Measurements from ENCODE around the gene MIAT. TPM values are rescaled to one million over a fixed set of nuclear protein-coding genes. Genes with fewer than 3 reads are reported as not detected.
A peak's percentile ranks its signal among the peaks of the same experiment; 100 is the strongest.

The MIAT gene
- total RNA-seq, 1 donor from 2014 or later, result 6.1 TPM

DNA sequence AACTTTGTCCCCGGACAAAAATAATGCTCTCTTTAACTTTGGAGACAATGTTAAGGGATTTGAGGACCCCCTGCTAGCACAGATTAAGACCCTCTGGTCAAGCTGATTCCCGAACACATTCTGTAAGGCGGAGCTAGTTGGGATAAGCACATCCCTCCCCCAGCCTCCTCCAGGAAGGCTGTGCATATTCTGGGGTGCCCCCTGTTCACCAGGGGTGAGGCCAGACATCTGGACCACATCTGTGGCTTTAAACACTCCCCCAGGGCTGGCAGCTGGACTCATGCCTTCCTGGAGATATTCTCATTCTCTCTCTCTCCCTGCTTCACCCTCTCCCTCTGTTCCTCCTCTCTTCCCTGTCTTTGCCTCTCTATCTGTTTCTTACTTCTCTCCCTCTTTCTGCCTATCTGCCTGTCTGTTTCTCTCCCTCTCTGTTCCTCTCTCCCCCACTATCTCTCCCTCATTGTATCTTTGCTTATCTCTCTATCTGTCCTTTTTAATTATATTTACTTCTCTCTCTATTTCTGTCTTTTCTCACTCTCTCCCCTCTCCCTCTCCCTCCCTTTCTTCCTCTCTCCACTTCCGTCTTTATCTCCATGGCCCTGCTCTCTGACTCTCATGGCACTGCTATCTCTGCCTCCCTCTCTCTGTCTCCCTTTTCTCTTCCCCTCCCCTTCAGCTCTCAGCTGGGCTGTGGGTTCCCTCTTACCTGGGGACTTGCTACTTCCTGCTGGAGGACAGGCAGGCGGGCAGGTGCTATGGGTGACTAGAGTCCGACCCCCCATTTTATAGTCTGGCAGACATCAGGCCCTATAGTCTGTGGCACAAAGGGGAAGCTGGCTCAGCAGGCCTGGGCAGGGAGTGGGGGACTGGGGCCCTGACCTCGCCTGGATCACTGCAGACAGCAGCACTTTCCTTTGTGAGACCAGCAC is 39.9 kb upstream of the MIAT start, which contains the start of gene CRYBB1:
Gene CRYBB1 (minus strand): TSS at position 757 of the 929 bp plus-strand sequence. CDS start 1,708 bp downstream, outside the sequence.
- intact Hi-C loops (cut with DNase I), result no loop called here
- no peak within 1 kb of the TSS for H3K4me3 ChIP-seq
- no peaks in the 10 kb centered on the region for H3K27me3 ChIP-seq
- no peak for DNase-seq
- H3K27ac ChIP-seq, result peak within 1 kb of the TSS; percentile 30
- H3K9me3 ChIP-seq, result no peaks in the 10 kb centered on the region
- TF ChIP-seq, protein P1, sequence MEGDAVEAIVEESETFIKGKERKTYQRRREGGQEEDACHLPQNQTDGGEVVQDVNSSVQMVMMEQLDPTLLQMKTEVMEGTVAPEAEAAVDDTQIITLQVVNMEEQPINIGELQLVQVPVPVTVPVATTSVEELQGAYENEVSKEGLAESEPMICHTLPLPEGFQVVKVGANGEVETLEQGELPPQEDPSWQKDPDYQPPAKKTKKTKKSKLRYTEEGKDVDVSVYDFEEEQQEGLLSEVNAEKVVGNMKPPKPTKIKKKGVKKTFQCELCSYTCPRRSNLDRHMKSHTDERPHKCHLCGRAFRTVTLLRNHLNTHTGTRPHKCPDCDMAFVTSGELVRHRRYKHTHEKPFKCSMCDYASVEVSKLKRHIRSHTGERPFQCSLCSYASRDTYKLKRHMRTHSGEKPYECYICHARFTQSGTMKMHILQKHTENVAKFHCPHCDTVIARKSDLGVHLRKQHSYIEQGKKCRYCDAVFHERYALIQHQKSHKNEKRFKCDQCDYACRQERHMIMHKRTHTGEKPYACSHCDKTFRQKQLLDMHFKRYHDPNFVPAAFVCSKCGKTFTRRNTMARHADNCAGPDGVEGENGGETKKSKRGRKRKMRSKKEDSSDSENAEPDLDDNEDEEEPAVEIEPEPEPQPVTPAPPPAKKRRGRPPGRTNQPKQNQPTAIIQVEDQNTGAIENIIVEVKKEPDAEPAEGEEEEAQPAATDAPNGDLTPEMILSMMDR (IDR thresholded peaks at IDR 0.05), result no peak
- H3K4me1 ChIP-seq, result peaks cover 2% of the 10 kb centered on the region
- no peaks in the 10 kb centered on the region for H3K36me3 ChIP-seq
- ATAC-seq, result peak; percentile 50

DNA sequence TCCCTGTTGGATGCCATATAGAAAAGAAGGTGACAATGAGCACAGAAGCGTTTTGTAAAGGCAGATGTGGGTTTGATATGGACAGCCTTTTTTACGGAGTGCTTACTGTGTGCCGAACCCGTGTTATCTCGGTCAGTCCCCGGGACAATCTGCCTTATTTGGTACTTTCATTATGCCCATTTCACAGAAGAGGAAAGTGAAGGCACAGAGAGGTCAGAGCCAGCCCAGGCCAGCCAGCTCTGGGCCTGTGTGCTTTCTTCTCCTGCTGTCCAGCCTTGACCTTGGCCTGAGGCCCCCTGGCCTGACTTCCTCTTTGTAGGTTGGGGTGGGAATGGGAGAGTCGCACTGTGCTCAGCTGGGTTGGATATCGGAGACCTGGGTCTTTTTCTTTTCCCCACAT is 38.9 kb upstream of the MIAT start:
- Histone ChIP-seq H3K36me3 (no peaks in the 10 kb centered on the region), H3K4me1 (peaks cover 2% of the 10 kb centered on the region), H3K27me3 (no peaks in the 10 kb centered on the region), H3K27ac (no peak overlapping the region), H3K4me3 (no peak overlapping the region), H3K9me3 (no peaks in the 10 kb centered on the region)
- TF ChIP-seq, protein P1 (IDR thresholded peaks at IDR 0.05), result no peak
- ATAC-seq (no peak), DNase-seq (no peak)
- intact Hi-C loops (cut with DNase I), result no loop called here

DNA sequence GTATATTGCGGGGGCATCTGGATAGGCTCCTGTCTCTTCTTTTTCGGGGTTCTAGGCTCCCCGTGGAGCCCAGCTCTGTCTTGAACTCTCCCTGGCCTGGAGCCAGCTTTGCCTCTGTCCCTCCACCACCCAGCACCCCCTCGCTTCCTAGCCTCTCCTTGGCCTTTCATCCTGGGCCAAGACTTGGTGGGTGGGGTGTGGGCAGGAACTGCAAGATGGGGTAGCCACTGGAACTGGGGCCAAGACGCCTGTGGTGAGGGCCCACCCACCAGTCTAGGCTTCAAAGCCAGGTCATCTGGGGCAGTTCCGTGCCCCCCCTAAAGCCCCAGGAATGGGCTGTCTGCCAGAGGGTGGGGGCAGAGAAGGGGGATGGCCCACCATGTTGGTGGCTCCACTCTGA is 37.9 kb upstream of the MIAT start:
- ATAC-seq (peak; percentile 45), DNase-seq (no peak)
- Histone ChIP-seq H3K4me1 (peaks cover 2% of the 10 kb centered on the region), H3K27ac (no peak overlapping the region), H3K27me3 (no peaks in the 10 kb centered on the region), H3K9me3 (no peaks in the 10 kb centered on the region), H3K36me3 (no peaks in the 10 kb centered on the region), H3K4me3 (no peak overlapping the region)
- TF ChIP-seq, protein P1 (IDR thresholded peaks at IDR 0.05), result no peak
- intact Hi-C loops (cut with DNase I), result no loop called here

DNA sequence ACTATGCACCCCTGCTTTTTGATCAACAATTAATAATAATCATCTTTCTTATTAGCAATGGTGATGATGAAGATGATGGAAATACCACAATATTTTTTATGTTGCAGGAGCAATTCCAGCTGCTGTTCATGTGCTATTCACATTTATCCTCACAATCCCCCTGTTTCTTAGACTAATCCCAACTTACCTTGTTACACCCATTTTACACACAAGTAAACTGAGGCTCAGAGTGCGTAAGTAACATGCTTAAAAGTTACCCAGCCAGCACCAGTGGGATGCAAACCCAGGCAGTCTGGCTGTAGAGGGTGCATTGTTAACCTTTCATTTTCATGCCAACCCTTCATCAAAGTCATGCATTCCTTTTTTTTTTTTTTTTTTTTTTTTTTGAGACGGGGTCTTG is 37.2 kb upstream of the MIAT start:
- intact Hi-C loops (cut with DNase I), result no loop called here
- TF ChIP-seq, protein P1 (IDR thresholded peaks at IDR 0.05), result no peak
- peaks cover 1% of the 10 kb centered on the region for H3K4me1 ChIP-seq
- DNase-seq (no peak), ATAC-seq (no peak)
- no peak overlapping the region for H3K4me3 ChIP-seq
- H3K27me3 ChIP-seq, result no peaks in the 10 kb centered on the region
- no peaks in the 10 kb centered on the region for H3K9me3 ChIP-seq
- H3K27ac ChIP-seq, result no peak overlapping the region
- H3K36me3 ChIP-seq, result no peaks in the 10 kb centered on the region

DNA sequence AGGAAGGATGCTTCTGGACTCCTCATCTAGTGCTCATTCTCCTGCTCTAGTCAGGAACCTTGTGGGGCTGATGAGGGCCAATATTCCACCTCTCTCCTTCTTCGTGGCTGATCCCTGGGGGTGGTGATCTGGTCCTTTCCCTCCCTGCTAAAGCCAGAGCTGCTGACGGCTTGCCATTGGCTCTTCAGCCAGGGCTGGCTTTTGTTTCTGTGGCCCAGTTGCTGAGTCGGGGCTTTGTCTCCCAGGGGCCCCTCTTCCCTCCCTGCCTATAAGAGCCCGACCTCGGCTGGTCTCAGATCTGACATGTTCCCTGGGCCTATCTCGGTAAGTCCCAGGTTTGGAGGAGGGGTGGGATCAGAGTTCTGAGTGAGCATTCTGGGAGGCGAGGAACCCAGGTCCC is 35.7 kb upstream of the MIAT start, which contains the start of gene CRYBA4:
Gene CRYBA4 (plus strand): TSS at position 301 of the 400 bp plus-strand sequence. CDS start 634 bp downstream, outside the sequence.
- ATAC-seq (no peak), DNase-seq (no peak)
- TF ChIP-seq, protein P1 (IDR thresholded peaks at IDR 0.05), result no peak
- H3K4me3 ChIP-seq, result no peak within 1 kb of the TSS
- intact Hi-C loops (cut with DNase I), result no loop called here
- H3K36me3 ChIP-seq, result no peaks in the 10 kb centered on the region
- no peak within 1 kb of the TSS for H3K27ac ChIP-seq
- H3K9me3 ChIP-seq, result no peaks in the 10 kb centered on the region
- H3K27me3 ChIP-seq, result no peaks in the 10 kb centered on the region
- H3K4me1 ChIP-seq, result no peaks in the 10 kb centered on the region

Measured in upper lobe of right lung (tissue), 1 donor.